Central memory CD8-positive, alpha-beta T cell (primary cell): Measurements from ENCODE around the gene CALCR.
"Not testable (repeated sequence)": the region's sequence is repeated elsewhere in the genome, so short reads cannot be mapped to it uniquely, and the experiment has no call there.

Experiments used
- ATAC-seq: fragments of 150-1000 bp; cut with Tn5 transposase; replicated peaks from 2 replicates; pipeline ENCODE4 v1.10.0; 2022; ENCODE audit warnings: mild to moderate bottlenecking, moderate FRiP score, moderate number of reproducible peaks; ENCODE audit not compliant: poor library complexity, severe bottlenecking; ENCODE audit errors: extremely low read depth
- DNase-seq, 2 donors: peaks; one replicate each; pipeline ENCODE4 v3.0.0; 2021; ENCODE audit warnings: low spot score in 2 of 2
- H3K27ac Mint-ChIP-seq: one replicate; pipeline ENCODE4 v1.8.0; 2022; ENCODE audit warnings: low read depth, mild to moderate bottlenecking, moderate library complexity, mixed read lengths
- H3K27me3 Mint-ChIP-seq: one replicate; pipeline ENCODE4 v1.8.0; 2022; ENCODE audit warnings: mixed read lengths
- H3K36me3 Mint-ChIP-seq: one replicate; pipeline ENCODE4 v1.8.0; 2022; ENCODE audit warnings: mild to moderate bottlenecking, moderate library complexity, mixed read lengths; ENCODE audit not compliant: insufficient read depth
- H3K4me1 Mint-ChIP-seq: one replicate; pipeline ENCODE4 v1.8.0; 2022; ENCODE audit warnings: mixed read lengths
- H3K4me3 Mint-ChIP-seq: one replicate; pipeline ENCODE4 v1.8.0; 2022; ENCODE audit warnings: mild to moderate bottlenecking, moderate library complexity, mixed read lengths
- H3K9me3 Mint-ChIP-seq: one replicate; pipeline ENCODE4 v1.8.0; 2022; ENCODE audit warnings: mixed read lengths

The CALCR gene

GRCh38 chr7:93574646-93575554 lies at the start of gene CALCR:
Gene CALCR (minus strand): TSS chr7:93574724. CDS start chr7:93486981, 87,743 bp downstream.
- no peak within 1 kb of the TSS for H3K4me3 Mint-ChIP-seq
- no peaks in the 10 kb centered on the region for H3K9me3 Mint-ChIP-seq
- no peaks in the 10 kb centered on the region for H3K36me3 Mint-ChIP-seq
- H3K4me1 Mint-ChIP-seq: no peaks in the 10 kb centered on the region
- no peak for ATAC-seq
- no peak for DNase-seq
- H3K27ac Mint-ChIP-seq: no peak within 1 kb of the TSS
- H3K27me3 Mint-ChIP-seq: peaks cover 36% of the 10 kb centered on the region

- ATAC-seq (no peak), DNase-seq (no peak)
- Mint-ChIP-seq H3K27me3 (no peaks in the 10 kb centered on the region), H3K4me1 (no peaks in the 10 kb centered on the region), H3K4me3 (no peak overlapping the region), H3K27ac (no peak overlapping the region), H3K36me3 (no peaks in the 10 kb centered on the region), H3K9me3 (peaks cover 12% of the 10 kb centered on the region)
Observed at GRCh38 chr7:93623816-93624215, 49.3 kb upstream of the CALCR start.

DNA sequence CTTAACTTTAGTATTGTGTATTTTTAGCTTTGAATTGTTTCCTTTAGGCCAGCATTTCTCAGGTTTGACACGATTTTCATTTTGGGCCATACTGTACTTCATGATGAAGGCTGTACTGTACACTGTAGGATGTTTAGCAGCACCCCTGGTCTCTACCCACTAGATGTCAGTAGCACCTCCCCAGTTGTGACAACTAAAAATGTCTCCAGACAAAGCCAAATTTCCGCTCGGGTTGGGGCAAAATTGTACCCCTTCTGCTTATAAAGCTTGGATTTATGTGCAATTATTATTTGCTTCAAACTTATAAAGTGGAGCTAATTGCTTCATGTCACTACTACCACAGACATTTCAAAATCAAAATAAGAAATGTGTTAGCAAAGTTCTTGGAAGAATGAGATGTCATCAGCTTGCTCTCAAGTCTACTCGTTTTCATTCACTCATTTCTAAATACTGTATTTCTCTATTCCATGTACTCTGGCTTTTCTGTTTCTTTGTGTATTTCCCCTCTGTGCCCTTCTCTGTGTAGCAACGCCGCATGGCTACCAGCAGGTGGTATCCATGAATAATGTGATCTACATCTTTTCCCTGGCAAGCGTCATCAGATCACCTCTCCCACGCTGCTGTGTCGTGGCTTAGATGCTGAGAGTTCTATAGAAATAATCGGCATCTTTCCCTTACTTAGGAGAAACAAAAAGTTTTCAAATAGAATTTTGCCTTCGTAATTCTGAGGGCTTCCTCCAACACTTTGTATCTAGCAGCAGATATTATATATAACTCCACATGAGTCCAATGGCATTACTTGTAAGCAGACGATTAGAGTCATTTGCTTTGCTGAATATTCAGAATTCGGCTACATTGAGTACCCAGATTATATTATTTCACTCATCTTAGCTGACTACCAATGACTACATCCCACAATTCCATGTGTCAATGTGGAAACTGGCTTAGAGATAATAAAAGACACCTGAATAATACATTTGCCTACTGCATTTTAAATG lies 47.8 kb upstream of the CALCR start:
- ATAC-seq (no peak), DNase-seq (no peak)
- Mint-ChIP-seq H3K4me1 (no peaks in the 10 kb centered on the region), H3K36me3 (no peaks in the 10 kb centered on the region), H3K27me3 (no peaks in the 10 kb centered on the region), H3K27ac (no peak overlapping the region), H3K9me3 (peaks cover 12% of the 10 kb centered on the region), H3K4me3 (no peak overlapping the region)

DNA sequence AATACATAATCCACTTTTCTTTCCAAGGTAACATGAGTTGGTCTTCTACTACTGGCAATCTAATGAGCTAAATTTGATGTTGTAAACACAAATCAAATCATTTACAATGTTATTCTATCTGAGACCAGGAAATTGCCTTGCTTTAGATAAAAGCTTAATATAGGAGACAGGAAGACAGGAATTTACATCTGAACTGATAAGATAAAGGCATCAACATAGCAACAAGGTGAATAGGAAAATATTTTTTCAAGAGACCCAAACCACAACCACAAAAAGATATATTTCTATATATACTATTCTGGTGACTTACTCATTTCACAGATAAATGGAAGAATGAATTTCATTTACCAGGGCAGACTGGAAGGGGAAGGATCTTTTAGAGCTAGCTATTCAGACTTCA lies 46.3 kb upstream of the CALCR start:
- H3K9me3 Mint-ChIP-seq: peaks cover 7% of the 10 kb centered on the region
- no peaks in the 10 kb centered on the region for H3K4me1 Mint-ChIP-seq
- H3K36me3 Mint-ChIP-seq: no peaks in the 10 kb centered on the region

DNA sequence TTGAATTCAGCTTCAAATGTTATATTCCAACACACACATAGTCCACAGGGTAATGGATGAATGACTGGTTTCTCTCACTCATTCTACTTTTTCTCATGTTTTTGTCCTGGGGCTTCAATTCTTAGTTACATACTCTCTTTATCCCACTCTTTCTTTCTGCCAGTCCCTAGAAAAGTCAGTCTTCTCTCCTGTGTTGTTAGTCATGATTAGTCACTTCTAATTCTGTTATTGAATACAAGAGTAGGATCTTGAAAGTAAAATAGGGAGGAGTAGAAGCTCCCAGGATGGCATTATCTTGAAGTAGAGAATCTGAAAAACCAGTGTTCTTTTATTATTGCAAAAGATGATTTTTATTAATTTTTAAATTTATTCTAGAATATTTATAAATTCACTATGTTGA lies 45.5 kb upstream of the CALCR start:
- no peak overlapping the region for H3K27ac Mint-ChIP-seq
- no peak for DNase-seq
- no peak overlapping the region for H3K4me3 Mint-ChIP-seq
- H3K36me3 Mint-ChIP-seq: no peaks in the 10 kb centered on the region
- peaks cover 7% of the 10 kb centered on the region for H3K9me3 Mint-ChIP-seq
- H3K4me1 Mint-ChIP-seq: no peaks in the 10 kb centered on the region
- no peaks in the 10 kb centered on the region for H3K27me3 Mint-ChIP-seq
- ATAC-seq: no peak

More for the DNA sequence above, 46.3 kb upstream of the CALCR start:
- ATAC-seq (no peak), DNase-seq (no peak)
- H3K27ac Mint-ChIP-seq: no peak overlapping the region
- no peak overlapping the region for H3K4me3 Mint-ChIP-seq
- H3K27me3 Mint-ChIP-seq: no peaks in the 10 kb centered on the region

DNA sequence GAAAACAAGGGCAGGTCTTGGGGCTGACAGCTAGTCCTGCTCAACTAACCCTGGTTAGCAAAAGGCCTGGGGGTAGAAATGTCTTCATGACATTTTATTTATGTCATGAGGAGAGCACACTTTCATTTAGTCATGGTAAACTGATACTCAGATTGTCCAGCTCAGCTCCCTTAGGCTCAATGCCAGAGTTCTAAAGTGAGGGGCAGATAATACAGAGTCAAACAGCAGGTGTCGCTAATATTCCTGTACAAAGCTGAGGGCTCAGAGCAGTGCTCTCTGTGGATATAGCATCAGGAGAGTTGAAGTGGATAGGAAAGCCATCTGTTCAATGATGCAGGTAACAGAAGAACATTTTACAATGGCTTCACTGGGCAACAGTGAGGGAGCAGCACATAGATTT lies 26.8 kb upstream of the CALCR start:
- H3K27me3 Mint-ChIP-seq: no peaks in the 10 kb centered on the region
- DNase-seq: no peak
- peaks cover 6% of the 10 kb centered on the region for H3K9me3 Mint-ChIP-seq
- H3K27ac Mint-ChIP-seq: no peak overlapping the region
- H3K4me3 Mint-ChIP-seq: no peak overlapping the region
- no peaks in the 10 kb centered on the region for H3K4me1 Mint-ChIP-seq
- no peaks in the 10 kb centered on the region for H3K36me3 Mint-ChIP-seq
- no peak for ATAC-seq

GRCh38 chr7:93594250-93594649 lies 19.7 kb upstream of the CALCR start:
- Mint-ChIP-seq H3K4me1 (no peaks in the 10 kb centered on the region), H3K9me3 (peaks cover 11% of the 10 kb centered on the region), H3K27ac (no peak overlapping the region), H3K4me3 (no peak overlapping the region), H3K36me3 (no peaks in the 10 kb centered on the region), H3K27me3 (no peaks in the 10 kb centered on the region)
- DNase-seq: no peak
- no peak for ATAC-seq

DNA sequence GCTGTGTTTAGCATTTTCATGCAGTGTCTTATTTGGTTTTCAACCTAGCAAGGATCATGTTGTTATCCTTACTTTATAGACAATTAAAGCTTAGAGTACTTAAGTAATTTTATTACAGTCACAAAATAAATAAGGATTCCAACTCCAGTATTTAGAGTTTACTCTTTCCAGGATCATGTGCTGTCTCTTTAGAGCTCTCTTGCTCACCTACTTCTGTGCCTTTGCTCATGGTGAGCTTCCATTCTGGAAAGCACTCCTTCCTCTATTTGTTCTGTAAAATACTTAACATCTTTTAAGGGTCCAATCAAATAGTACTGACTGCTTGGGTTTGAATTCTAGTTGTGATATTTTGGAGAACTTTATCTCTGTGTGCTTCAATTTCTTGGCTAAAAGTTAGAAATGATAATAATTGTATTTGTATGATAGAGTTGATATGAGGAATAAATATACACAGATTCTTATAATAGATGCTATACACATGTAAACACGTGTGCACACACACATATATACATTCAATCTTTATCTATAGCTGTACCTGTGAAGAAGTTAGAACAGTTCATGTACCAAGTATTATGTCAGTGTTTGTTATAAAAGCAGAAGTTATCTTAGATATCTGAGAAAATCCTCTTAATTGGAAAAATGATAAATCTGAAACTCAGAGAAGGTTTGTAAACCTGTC lies 18.2 kb upstream of the CALCR start:
- ATAC-seq (no peak), DNase-seq (no peak)
- Mint-ChIP-seq H3K9me3 (peaks cover 11% of the 10 kb centered on the region), H3K27me3 (no peaks in the 10 kb centered on the region), H3K36me3 (no peaks in the 10 kb centered on the region), H3K4me3 (no peak overlapping the region), H3K4me1 (no peaks in the 10 kb centered on the region), H3K27ac (no peak overlapping the region)

GRCh38 chr7:93591224-93592050 lies 16.9 kb upstream of the CALCR start:
- H3K36me3 Mint-ChIP-seq, H3K4me3 Mint-ChIP-seq: not testable (repeated sequence)

GRCh38 chr7:93586479-93586865 lies 11.9 kb upstream of the CALCR start:
- H3K4me3 Mint-ChIP-seq, H3K9me3 Mint-ChIP-seq, H3K27ac Mint-ChIP-seq, H3K36me3 Mint-ChIP-seq, DNase-seq, ATAC-seq, H3K27me3 Mint-ChIP-seq, H3K4me1 Mint-ChIP-seq: not testable (repeated sequence)

More at GRCh38 chr7:93591224-93592050, 16.9 kb upstream of the CALCR start:
- H3K27me3 Mint-ChIP-seq, H3K4me1 Mint-ChIP-seq, H3K9me3 Mint-ChIP-seq, ATAC-seq, DNase-seq, H3K27ac Mint-ChIP-seq: not testable (repeated sequence)

DNA sequence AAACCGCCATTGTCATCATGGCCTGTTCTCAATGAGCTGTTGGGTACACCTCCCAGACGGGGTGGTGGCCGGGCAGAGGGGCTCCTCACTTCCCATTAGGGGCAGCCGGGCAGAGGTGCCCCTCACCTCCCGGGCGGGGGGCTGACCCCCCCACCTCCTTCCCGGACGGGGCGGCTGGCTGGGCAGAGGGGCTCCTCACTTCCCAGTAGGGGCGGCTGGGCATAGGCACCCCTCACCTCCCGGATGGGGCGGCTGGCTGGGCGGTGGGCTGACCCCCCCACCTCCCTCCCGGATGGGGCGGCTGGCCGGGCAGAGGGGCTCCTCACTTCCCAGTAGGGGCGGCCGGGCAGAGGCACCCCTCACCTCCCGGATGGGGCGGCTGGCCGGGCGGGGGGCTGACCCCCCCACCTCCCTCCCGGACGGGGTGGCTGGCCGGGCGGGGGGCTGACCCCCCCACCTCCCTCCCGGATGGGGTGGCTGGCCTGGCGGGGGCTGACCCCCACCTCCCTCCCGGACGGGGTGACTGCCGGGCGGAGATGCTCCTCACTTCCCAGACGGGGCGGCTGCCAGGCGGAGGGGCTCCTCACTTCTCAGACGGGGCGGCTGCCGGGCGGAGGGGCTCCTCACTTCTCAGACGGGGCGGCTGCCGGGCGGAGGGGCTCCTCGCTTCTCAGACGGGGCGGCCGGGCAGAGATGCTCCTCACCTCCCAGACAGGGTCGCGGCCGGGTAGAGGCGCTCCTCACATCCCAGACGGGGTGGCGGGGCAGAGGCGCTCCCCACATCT lies 11.4 kb upstream of the CALCR start:
- H3K27ac Mint-ChIP-seq, H3K4me1 Mint-ChIP-seq, H3K4me3 Mint-ChIP-seq, ATAC-seq, H3K9me3 Mint-ChIP-seq, H3K36me3 Mint-ChIP-seq, DNase-seq, H3K27me3 Mint-ChIP-seq: not testable (repeated sequence)
